Neural cell (in vitro differentiated cells): ENCODE data around the gene LSMEM2. TPM values are rescaled to one million over a fixed set of nuclear protein-coding genes. Genes with fewer than 3 reads are reported as not detected.

Experiments
- H2AFZ ChIP-seq: fragments of 200-600, 300-800 bp; sonication (generic), shearing (Covaris generic); 2 replicates; pipeline ENCODE4 v1.6.0; 2014; ENCODE audit warnings: low read depth, mild to moderate bottlenecking, antibody characterized with exemption, low read length, moderate library complexity
- H3F3A ChIP-seq: fragments of 200-600 bp; shearing (Covaris generic); 2 replicates; pipeline ENCODE4 v1.6.1; 2016; ENCODE audit warnings: mild to moderate bottlenecking, moderate library complexity, mixed read lengths, antibody characterized with exemption, low read length; ENCODE audit not compliant: insufficient read depth, poor library complexity, severe bottlenecking
- H3K27ac ChIP-seq: fragments of 200-600, 300-800 bp; sonication (generic), shearing (Covaris generic); 2 replicates; pipeline ENCODE4 v1.5.1; 2014; ENCODE audit warnings: mild to moderate bottlenecking, low read length, moderate library complexity
- H3K27me3 ChIP-seq: fragments of 300-800, 200-600 bp; sonication (generic), shearing (Covaris generic); 2 replicates; pipeline ENCODE4 v1.6.0; 2014; ENCODE audit warnings: mild to moderate bottlenecking, low read depth, low read length, moderate library complexity; ENCODE audit not compliant: insufficient read depth
- H3K36me3 ChIP-seq: fragments of 300-800, 200-600 bp; sonication (generic), shearing (Covaris generic); 2 replicates; pipeline ENCODE4 v1.5.1; 2014; ENCODE audit warnings: mild to moderate bottlenecking, antibody characterized with exemption, low read length, moderate library complexity; ENCODE audit not compliant: insufficient read depth
- H3K4me2 ChIP-seq: fragments of 300-800, 200-600 bp; sonication (generic), shearing (Covaris generic); 2 replicates; pipeline ENCODE4 v1.6.0; 2014; ENCODE audit warnings: mild to moderate bottlenecking, low read length
- H3K4me3 ChIP-seq: fragments of 300-800, 200-600 bp; sonication (generic), shearing (Covaris generic); 2 replicates; pipeline ENCODE4 v1.5.1; 2014; ENCODE audit warnings: mild to moderate bottlenecking, low read length, moderate library complexity
- H3K79me2 ChIP-seq: fragments of 200-600 bp; shearing (Covaris generic); replicated peaks from 2 replicates; pipeline ENCODE4 v1.6.0; 2014; ENCODE audit warnings: mild to moderate bottlenecking, low read length, moderate library complexity; ENCODE audit not compliant: insufficient read depth
- H3K9ac ChIP-seq: fragments of 300-800, 200-600 bp; sonication (generic), shearing (Covaris generic); 2 replicates; pipeline ENCODE4 v1.6.1; 2016; ENCODE audit warnings: mild to moderate bottlenecking, low read length, mixed read lengths
- H3K9me2 ChIP-seq: fragments of 200-600 bp; shearing (Covaris generic); 2 replicates; pipeline ENCODE4 v1.6.1; 2016; ENCODE audit warnings: mild to moderate bottlenecking, low read length, mixed read lengths; ENCODE audit not compliant: insufficient read depth
- H3K9me3 ChIP-seq: fragments of 200-600, 300-800 bp; sonication (generic), shearing (Covaris generic); 2 replicates; pipeline ENCODE4 v1.6.1; 2016; ENCODE audit warnings: mild to moderate bottlenecking, mixed run types, low read length, moderate library complexity, mixed read lengths
- H4K20me1 ChIP-seq: fragments of 200-600 bp; shearing (Covaris generic); 2 replicates; pipeline ENCODE4 v1.6.1; 2016; ENCODE audit warnings: mild to moderate bottlenecking, mixed run types; ENCODE audit not compliant: insufficient read depth
- CTCF ChIP-seq: fragments of 450-650 bp; IDR thresholded peaks from 2 replicates; pipeline ENCODE4 v1.5.1; 2014; ENCODE audit warnings: antibody characterized with exemption, mild to moderate bottlenecking, moderate library complexity; ENCODE audit not compliant: poor library complexity, severe bottlenecking
- EP300 ChIP-seq: fragments of 450-650 bp; conservative IDR thresholded peaks from 2 replicates; pipeline ENCODE4 v1.6.1; 2014; ENCODE audit warnings: antibody characterized with exemption, mild to moderate bottlenecking, moderate library complexity; ENCODE audit not compliant: poor library complexity, severe bottlenecking
- EZH2 ChIP-seq: fragments of 200-600, 300-800 bp; shearing (Covaris generic), sonication (generic); IDR thresholded peaks from 2 replicates; pipeline ENCODE4 v1.6.1; 2014; ENCODE audit warnings: antibody characterized with exemption, low read length, borderline replicate concordance, mild to moderate bottlenecking; ENCODE audit not compliant: insufficient read depth, poor library complexity, severe bottlenecking
- MXI1 ChIP-seq: fragments of 450-650 bp; conservative IDR thresholded peaks from 2 replicates; pipeline ENCODE4 v1.6.1; 2014; ENCODE audit warnings: antibody characterized with exemption, mild to moderate bottlenecking; ENCODE audit not compliant: poor library complexity, severe bottlenecking
- POLR2AphosphoS5 ChIP-seq: IDR thresholded peaks from 2 replicates; pipeline ENCODE4 v1.6.1; 2012
- RAD21 ChIP-seq: fragments of 450-650 bp; conservative IDR thresholded peaks from 2 replicates; pipeline ENCODE4 v1.6.1; 2014; ENCODE audit warnings: antibody characterized with exemption, mild to moderate bottlenecking, moderate library complexity
- REST ChIP-seq: IDR thresholded peaks from 2 replicates; pipeline ENCODE4 v1.6.1; 2012; ENCODE audit warnings: borderline replicate concordance
- SMC3 ChIP-seq: fragments of 450-650 bp; conservative IDR thresholded peaks from 2 replicates; pipeline ENCODE4 v1.6.1; 2014; ENCODE audit warnings: antibody characterized with exemption, mild to moderate bottlenecking, moderate library complexity; ENCODE audit not compliant: poor library complexity
- TAF1 ChIP-seq: IDR thresholded peaks from 2 replicates; pipeline ENCODE4 v1.6.1; 2012; ENCODE audit warnings: low read depth
- polyA plus RNA-seq: library from polyadenylated mRNA; depleted of rRNA; stranded (reverse); fragments of >200 nt; gene quantifications from 2 replicates; pipeline ENCODE4 v1.2.3, GENCODE V29; 2014

Gene LSMEM2
- polyA plus RNA-seq, 1 donor from 2014 or later = not detected

- Histone ChIP-seq H3K27me3 (no peaks in the 10 kb centered on the region), H3K79me2 (peaks cover 23% of the 10 kb centered on the region), H3K9me2 (no peaks in the 10 kb centered on the region), H3F3A (no peaks in the 10 kb centered on the region), H3K27ac (peak overlapping the region; percentile 94), H4K20me1 (no peaks in the 10 kb centered on the region), H3K4me3 (peak overlapping the region; percentile 93), H3K4me2 (no peak overlapping the region), H3K9ac (peak overlapping the region; percentile 96), H3K36me3 (no peaks in the 10 kb centered on the region), H2AFZ (peak overlapping the region; percentile 85), H3K9me3 (no peaks in the 10 kb centered on the region)
- TF ChIP-seq EP300 (peak; percentile 24), MXI1 (peak; percentile 81), CTCF (peak; percentile 64), POLR2AphosphoS5 (peak; percentile 83), SMC3 (no peak)
Measured at GRCh38 chr3:50321336-50322114, 42.6 kb downstream of the LSMEM2 start.

- H3K79me2 ChIP-seq = peaks cover 25% of the 10 kb centered on the region
- H3F3A ChIP-seq = no peaks in the 10 kb centered on the region
- no peaks in the 10 kb centered on the region for H4K20me1 ChIP-seq
- H3K4me3 ChIP-seq = peak overlapping the region; percentile 93
- H3K36me3 ChIP-seq = no peaks in the 10 kb centered on the region
- peak overlapping the region; percentile 96 for H3K9ac ChIP-seq
- peak overlapping the region; percentile 56 for H2AFZ ChIP-seq
- no peaks in the 10 kb centered on the region for H3K27me3 ChIP-seq
- H3K9me3 ChIP-seq = no peaks in the 10 kb centered on the region
- H3K27ac ChIP-seq = peak overlapping the region; percentile 94
- TF ChIP-seq EP300 (no peak), CTCF (no peak), EZH2 (no peak), TAF1 (no peak), RAD21 (no peak), MXI1 (no peak), POLR2AphosphoS5 (no peak), SMC3 (no peak), REST (no peak)
- no peaks in the 10 kb centered on the region for H3K9me2 ChIP-seq
- H3K4me2 ChIP-seq = no peak overlapping the region
Measured at GRCh38 chr3:50322115-50322385, 43.2 kb downstream of the LSMEM2 start.
